ENCODE measurements around the gene SORCS2.

The SORCS2 gene

GRCh38 chr4:7300711-7301095 lies 108.4 kb downstream of the SORCS2 start:
- CTCF ChIA-PET: no interaction called here
- TF ChIP-seq, protein P1, sequence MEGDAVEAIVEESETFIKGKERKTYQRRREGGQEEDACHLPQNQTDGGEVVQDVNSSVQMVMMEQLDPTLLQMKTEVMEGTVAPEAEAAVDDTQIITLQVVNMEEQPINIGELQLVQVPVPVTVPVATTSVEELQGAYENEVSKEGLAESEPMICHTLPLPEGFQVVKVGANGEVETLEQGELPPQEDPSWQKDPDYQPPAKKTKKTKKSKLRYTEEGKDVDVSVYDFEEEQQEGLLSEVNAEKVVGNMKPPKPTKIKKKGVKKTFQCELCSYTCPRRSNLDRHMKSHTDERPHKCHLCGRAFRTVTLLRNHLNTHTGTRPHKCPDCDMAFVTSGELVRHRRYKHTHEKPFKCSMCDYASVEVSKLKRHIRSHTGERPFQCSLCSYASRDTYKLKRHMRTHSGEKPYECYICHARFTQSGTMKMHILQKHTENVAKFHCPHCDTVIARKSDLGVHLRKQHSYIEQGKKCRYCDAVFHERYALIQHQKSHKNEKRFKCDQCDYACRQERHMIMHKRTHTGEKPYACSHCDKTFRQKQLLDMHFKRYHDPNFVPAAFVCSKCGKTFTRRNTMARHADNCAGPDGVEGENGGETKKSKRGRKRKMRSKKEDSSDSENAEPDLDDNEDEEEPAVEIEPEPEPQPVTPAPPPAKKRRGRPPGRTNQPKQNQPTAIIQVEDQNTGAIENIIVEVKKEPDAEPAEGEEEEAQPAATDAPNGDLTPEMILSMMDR (IDR thresholded peaks at IDR 0.05; ENCODE audit: control extremely low read depth, extremely low read depth, low read depth, missing control alignments): no peak
- POLR2A ChIA-PET: no interaction called here
- no peak for DNase-seq (ENCODE audit: extremely low spot score)

- TF ChIP-seq, protein P1 (IDR thresholded peaks at IDR 0.05; ENCODE audit: control extremely low read depth, extremely low read depth, low read depth, missing control alignments): no peak
- no peak for DNase-seq (ENCODE audit: extremely low spot score)
- ChIA-PET CTCF (no interaction called here), POLR2A (no interaction called here)
Measured at GRCh38 chr4:7301126-7301785, 108.9 kb downstream of the SORCS2 start.

- ChIA-PET CTCF (interaction anchor here (1.2 kb wide), 1 partner anchor 15 kb away, joined by 3 read pairs; no protein-coding TSS in a partner anchor), POLR2A (no interaction called here)
- no peak for DNase-seq (ENCODE audit: extremely low spot score)
- TF ChIP-seq, protein P1 (IDR thresholded peaks at IDR 0.05; ENCODE audit: control extremely low read depth, extremely low read depth, low read depth, missing control alignments): no peak
Measured at GRCh38 chr4:7301846-7302630, 109.7 kb downstream of the SORCS2 start.

DNA sequence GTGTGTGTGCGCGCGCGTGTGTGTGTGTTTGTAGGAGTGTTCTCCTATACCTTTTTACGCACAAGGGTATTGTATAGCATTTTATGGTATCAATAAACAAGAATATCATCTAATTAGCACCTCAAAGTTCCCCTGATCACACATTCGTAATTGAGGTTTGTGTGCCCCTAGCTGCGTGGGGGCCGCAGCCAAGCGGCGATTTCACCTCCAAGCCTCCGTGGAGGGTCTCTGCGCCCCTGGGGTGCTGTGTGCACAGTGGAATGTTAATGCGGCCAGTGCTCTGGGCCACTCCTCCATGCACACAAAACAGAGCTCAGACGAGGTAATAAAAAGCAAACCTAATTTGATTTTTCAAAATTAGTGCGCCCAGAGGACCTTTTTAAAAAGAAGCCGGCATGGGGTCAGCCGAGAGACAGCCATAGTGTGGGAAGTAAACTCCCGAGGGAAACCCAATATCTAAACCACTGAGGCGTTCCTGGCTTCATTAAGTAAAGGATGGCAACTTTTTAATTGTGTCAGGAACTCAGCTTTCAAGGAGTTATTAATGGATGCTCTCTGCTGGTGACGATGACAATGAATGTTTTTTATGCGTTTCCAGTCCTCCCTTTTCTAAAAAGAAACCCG lies 110.6 kb downstream of the SORCS2 start:
- ChIA-PET CTCF (interaction anchor here (1.2 kb wide), 1 partner anchor 14 kb away, joined by 3 read pairs; no protein-coding TSS in a partner anchor), POLR2A (no interaction called here)
- TF ChIP-seq, protein P1 (IDR thresholded peaks at IDR 0.05; ENCODE audit: control extremely low read depth, extremely low read depth, low read depth, missing control alignments): no peak
- no peak for DNase-seq (ENCODE audit: extremely low spot score)

GRCh38 chr4:7303561-7303960 lies 111.2 kb downstream of the SORCS2 start:
- DNase-seq (ENCODE audit: extremely low spot score): no peak
- POLR2A ChIA-PET: no interaction called here
- CTCF ChIA-PET: no interaction called here
- TF ChIP-seq, protein P1 (IDR thresholded peaks at IDR 0.05; ENCODE audit: control extremely low read depth, extremely low read depth, low read depth, missing control alignments): no peak

DNA sequence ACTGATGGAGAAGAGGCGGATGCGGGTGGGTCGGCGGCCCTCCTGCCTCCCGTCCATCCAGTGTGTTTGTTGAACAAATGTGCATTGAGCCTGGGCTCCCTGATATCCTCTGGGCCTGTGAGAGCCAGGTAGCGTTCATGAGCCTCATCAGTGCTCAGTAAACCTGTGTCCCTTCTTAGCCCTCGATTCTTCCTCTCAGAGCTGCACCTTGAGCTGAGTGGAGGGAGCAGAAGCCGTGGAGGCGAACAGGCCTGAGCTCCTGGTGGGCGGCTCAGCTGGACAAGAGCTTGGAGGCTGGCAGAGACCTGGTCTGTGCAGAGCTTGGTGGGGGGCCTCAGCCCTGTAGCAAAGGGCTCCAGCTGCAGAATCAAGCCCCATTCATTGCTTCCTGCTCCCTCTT lies 112.1 kb downstream of the SORCS2 start:
- ChIA-PET CTCF (no interaction called here), POLR2A (no interaction called here)
- TF ChIP-seq, protein P1 (IDR thresholded peaks at IDR 0.05; ENCODE audit: control extremely low read depth, extremely low read depth, low read depth, missing control alignments): no peak
- DNase-seq (ENCODE audit: extremely low spot score): no peak

Data from GM10248 (cell line).